ENCODE results near the gene RAD52.
"Not testable (repeated sequence)": the region's sequence is repeated elsewhere in the genome, so short reads cannot be mapped to it uniquely, and the experiment has no call there.

Gene RAD52

DNA sequence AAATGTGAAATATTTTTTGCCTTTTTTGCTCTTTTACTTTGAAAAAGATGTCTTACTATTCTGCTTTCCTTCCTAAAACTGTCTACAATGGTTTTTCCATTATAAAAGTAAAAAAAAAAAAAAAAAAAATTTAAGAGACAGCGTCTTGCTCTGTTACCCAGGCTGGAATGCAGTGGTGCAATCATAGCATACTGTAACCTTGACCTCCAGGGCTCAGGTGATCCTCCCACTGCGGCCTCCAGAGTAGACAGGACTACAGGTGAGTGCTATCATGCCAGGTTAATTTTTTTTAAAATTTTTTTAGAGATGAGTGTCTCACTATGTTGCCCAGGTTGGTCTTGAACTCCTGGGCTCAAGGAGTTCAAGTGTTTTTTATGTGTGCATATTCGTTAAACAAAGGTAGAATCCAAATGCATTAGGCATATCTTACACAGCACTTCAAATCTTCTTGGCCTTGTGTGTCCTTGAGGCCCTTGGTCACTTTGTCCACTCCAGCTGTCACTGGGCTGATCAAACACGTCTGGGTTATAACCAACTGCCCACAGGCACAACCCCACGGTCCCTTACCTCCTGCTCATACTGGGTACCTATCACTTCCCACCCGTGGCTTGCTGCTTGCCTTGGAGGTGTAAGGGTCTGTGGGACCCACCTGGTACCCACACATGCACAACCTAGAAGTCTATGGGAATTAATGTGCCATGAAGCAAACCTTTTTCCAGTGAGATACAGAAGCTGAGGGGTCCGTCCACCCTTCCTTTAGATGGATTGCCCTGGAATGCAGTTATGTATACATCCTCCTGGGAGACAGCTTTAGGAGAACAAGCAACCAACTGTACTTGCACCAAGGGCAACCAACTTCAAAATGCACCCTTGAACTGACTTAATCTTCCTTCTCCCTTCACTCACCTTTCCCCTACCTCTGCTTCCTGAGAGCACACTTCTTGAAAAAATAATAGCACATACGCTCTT, 12.8 kb downstream of the RAD52 start:
- no peaks in the 10 kb centered on the region for H3K9me3 ChIP-seq (ENCODE audit: low read depth, low read length)
- TF ChIP-seq FOXP2 (optimal IDR thresholded peaks at IDR 0.05; ENCODE audit: control extremely low read depth, extremely low read length, insufficient read depth) (no peak), EZH2 (IDR thresholded peaks at IDR 0.05) (no peak)
- no peak overlapping the region for H3K27ac ChIP-seq
- peaks cover 4% of the 10 kb centered on the region; the same call in 1 of the 2 replicates for H3K36me3 ChIP-seq (ENCODE audit: insufficient read depth, low read length)
- DNase-seq (ENCODE audit: low read depth, low spot score): no peak
- no peak overlapping the region for H3K9ac ChIP-seq (ENCODE audit: insufficient read length)
- H3K4me3 ChIP-seq: no peak overlapping the region

DNA sequence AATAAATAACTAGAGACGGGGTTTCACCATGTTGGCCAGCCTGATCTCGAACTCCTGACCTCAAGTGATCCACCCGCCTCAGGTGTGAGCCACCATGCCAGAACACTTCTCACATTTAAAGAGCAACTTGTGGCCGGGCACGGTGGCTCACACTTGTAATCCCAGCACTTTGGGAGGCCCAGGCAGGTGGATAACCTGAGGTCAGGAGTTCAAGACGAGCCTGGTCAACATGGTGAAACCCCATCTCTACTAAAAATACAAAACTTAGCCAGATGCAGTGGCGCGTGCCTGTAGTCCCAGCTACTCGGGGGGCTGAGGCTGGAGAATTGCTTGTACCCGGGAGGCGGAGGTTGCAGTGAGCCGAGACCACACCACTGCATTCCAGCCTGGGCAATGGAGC, 13.6 kb downstream of the RAD52 start:
- DNase-seq (ENCODE audit: low read depth, low spot score); H3K27ac ChIP-seq; H3K9me3 ChIP-seq (ENCODE audit: low read depth, low read length); H3K4me3 ChIP-seq; H3K9ac ChIP-seq (ENCODE audit: insufficient read length); H3K36me3 ChIP-seq (ENCODE audit: insufficient read depth, low read length): not testable (repeated sequence)

DNA sequence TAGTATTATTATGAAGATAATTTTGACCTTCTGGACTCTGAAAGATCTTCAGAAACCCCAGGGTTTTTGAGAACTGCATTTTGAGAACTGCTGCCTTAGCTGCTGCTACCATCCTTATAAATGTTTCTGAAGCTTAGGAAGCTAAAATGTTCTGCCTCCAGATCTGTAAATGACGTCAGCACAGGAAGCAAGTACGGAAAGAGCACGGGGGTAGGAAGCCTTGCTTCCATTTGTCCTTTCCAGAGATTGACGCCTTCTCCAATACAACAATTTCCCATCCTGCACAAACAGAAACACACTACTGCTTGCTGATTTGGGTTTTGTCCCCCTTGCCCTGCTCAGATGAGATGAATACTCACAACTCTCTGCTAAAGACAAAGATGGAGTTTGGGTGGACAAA, 17.9 kb downstream of the RAD52 start:
- Histone ChIP-seq H3K9ac (ENCODE audit: insufficient read length) (no peak overlapping the region), H3K4me3 (no peak overlapping the region), H3K36me3 (ENCODE audit: insufficient read depth, low read length) (peaks cover 34% of the 10 kb centered on the region; the same call in 1 of the 2 replicates), H3K27ac (no peak overlapping the region), H3K9me3 (ENCODE audit: low read depth, low read length) (no peaks in the 10 kb centered on the region)
- TF ChIP-seq POLR2AphosphoS5 (IDR thresholded peaks at IDR 0.05; ENCODE audit: borderline replicate concordance, low read depth, low read length): no peak
- no peak for TF ChIP-seq FOXP2 (optimal IDR thresholded peaks at IDR 0.05; ENCODE audit: control extremely low read depth, extremely low read length, insufficient read depth)
- TF ChIP-seq EZH2 (IDR thresholded peaks at IDR 0.05): no peak
- no peak for DNase-seq (ENCODE audit: low read depth, low spot score)

DNA sequence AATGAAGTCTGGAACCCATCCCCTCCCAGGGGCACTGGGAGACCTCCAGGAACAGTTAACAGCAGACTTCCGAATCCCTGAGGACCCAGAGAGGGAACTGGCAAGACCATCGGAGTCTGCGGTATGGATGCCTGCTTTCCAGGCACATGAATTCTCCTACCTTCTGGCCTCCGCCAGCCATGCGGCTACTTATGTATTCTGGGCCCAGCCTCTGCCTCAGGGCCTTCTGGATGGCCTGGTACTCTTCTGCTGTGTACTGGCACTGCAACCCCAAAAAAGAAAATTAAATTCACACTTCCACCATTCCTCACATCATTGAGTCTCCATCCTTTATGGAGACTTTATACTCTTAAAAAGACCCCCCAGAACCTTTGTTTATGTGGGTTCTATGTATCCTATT, 18.4 kb downstream of the RAD52 start:
- Histone ChIP-seq H3K4me3 (no peak overlapping the region), H3K36me3 (ENCODE audit: insufficient read depth, low read length) (peaks cover 35% of the 10 kb centered on the region; the same call in 1 of the 2 replicates), H3K27ac (no peak overlapping the region), H3K9ac (ENCODE audit: insufficient read length) (no peak overlapping the region), H3K9me3 (ENCODE audit: low read depth, low read length) (no peaks in the 10 kb centered on the region)
- DNase-seq (ENCODE audit: low read depth, low spot score): no peak
- TF ChIP-seq FOXP2 (optimal IDR thresholded peaks at IDR 0.05; ENCODE audit: control extremely low read depth, extremely low read length, insufficient read depth) (no peak), EZH2 (IDR thresholded peaks at IDR 0.05) (no peak), POLR2AphosphoS5 (IDR thresholded peaks at IDR 0.05; ENCODE audit: borderline replicate concordance, low read depth, low read length) (no peak)

DNA sequence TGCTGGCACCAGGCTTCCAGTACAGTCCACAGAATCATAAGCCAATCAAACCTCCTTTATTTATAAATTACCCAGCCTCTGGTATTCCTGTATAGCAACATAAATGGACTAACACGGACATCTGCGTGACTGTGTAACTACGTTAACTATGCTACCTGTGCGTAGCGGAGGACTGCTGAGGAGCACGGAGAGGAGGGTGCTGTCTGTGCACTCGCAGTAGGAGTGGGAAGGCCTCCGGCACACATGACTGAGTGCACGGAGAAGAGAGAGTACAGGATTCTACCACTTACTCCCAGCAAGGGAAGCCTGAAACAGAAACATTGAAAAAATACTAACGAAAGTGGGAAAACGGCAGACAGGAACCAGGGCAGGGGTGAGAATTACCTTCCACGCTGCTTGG, 22.9 kb downstream of the RAD52 start:
- no peak for DNase-seq (ENCODE audit: low read depth, low spot score)
- no peak overlapping the region for H3K4me3 ChIP-seq
- no peak for TF ChIP-seq POLR2AphosphoS5 (IDR thresholded peaks at IDR 0.05; ENCODE audit: borderline replicate concordance, low read depth, low read length)
- TF ChIP-seq EZH2 (IDR thresholded peaks at IDR 0.05): no peak
- TF ChIP-seq FOXP2 (optimal IDR thresholded peaks at IDR 0.05; ENCODE audit: control extremely low read depth, extremely low read length, insufficient read depth): no peak
- H3K9ac ChIP-seq (ENCODE audit: insufficient read length): no peak overlapping the region
- no peaks in the 10 kb centered on the region for H3K9me3 ChIP-seq (ENCODE audit: low read depth, low read length)
- H3K27ac ChIP-seq: no peak overlapping the region
- peaks cover 52% of the 10 kb centered on the region for H3K36me3 ChIP-seq (ENCODE audit: insufficient read depth, low read length)

DNA sequence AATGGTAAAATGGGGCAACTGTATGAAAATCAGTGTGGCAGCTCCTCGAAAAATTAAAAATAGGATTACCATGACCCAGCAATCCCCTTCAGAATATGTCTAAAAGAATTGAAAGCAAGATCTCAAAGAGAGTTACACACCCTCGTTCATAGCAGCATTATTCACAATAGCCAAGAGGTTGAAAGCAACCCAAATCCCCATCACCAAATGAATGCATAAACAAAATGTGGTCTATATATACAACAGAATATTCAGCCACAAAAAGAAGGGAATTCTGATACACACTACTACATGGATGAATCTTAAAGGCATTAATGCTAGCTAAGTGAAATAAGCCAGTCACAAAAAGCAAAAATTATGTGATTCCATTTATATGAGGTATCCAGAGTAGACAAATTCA, 27.2 kb downstream of the RAD52 start:
- H3K36me3 ChIP-seq (ENCODE audit: insufficient read depth, low read length): peaks cover 46% of the 10 kb centered on the region
- no peak overlapping the region for H3K4me3 ChIP-seq

DNA sequence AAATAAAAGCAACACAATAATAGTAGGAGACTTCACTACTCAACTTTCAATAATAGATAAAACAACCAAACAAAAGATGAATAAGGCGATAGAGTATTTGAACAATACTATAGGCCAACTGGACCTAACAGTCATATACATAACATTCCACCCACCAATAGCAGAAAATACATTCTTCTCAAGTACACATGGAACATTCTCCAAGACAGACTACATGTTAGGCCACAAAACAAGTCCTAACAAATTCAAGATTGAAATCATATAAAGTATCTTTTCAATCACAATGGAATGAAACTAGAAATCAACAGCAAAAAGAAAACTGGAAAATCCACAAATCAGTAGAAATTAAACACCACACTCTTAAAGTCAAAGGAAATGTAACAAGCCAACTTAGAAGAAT, 28.8 kb downstream of the RAD52 start:
- Histone ChIP-seq H3K9me3 (ENCODE audit: low read depth, low read length) (no peaks in the 10 kb centered on the region), H3K9ac (ENCODE audit: insufficient read length) (no peak overlapping the region), H3K4me3 (no peak overlapping the region), H3K27ac (no peak overlapping the region), H3K36me3 (ENCODE audit: insufficient read depth, low read length) (peaks cover 53% of the 10 kb centered on the region)
- no peak for DNase-seq (ENCODE audit: low read depth, low spot score)
- TF ChIP-seq EZH2 (IDR thresholded peaks at IDR 0.05): no peak
- TF ChIP-seq FOXP2 (optimal IDR thresholded peaks at IDR 0.05; ENCODE audit: control extremely low read depth, extremely low read length, insufficient read depth): no peak
- TF ChIP-seq POLR2AphosphoS5 (IDR thresholded peaks at IDR 0.05; ENCODE audit: borderline replicate concordance, low read depth, low read length): no peak

More for the DNA sequence above, 27.2 kb downstream of the RAD52 start:
- DNase-seq (ENCODE audit: low read depth, low spot score): no peak
- H3K9ac ChIP-seq (ENCODE audit: insufficient read length): no peak overlapping the region
- H3K27ac ChIP-seq: no peak overlapping the region
- TF ChIP-seq EZH2 (IDR thresholded peaks at IDR 0.05) (no peak), POLR2AphosphoS5 (IDR thresholded peaks at IDR 0.05; ENCODE audit: borderline replicate concordance, low read depth, low read length) (no peak), FOXP2 (optimal IDR thresholded peaks at IDR 0.05; ENCODE audit: control extremely low read depth, extremely low read length, insufficient read depth) (no peak)
- no peaks in the 10 kb centered on the region for H3K9me3 ChIP-seq (ENCODE audit: low read depth, low read length)

DNA sequence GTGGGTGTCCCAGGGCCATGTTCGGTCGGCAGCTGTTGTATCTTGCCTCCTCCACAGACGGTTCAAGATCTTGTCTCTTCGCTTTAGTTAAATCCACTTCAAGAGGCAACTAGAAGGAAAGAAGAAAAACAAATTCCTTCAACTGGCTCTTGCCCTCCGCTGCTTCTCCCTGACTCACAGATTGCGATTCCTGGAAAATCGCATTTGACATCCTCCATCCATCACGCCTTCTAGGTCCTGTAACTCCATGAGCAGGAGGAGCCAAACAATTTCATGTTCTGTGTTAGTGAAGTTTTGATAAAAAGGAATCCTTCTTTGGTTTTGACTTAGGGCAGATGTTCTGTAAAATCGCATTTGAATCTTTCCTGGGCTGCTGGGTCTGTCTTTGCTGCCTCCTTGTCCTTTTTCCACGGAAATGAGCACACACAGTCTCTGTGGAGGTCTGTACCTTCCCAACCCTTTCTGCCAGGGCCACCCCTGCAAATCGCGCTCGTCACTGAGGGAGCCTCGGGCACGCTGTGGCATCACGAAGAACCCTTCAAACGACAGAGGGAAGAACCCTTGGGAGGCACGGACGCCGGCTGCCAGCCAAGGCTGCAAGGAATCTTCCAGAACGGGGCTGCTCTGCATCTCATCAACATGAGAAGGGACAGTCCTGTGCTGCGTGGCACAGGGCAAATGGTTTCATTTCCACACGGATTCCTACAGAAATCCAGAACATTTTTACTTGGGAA, 32.6 kb downstream of the RAD52 start:
- Histone ChIP-seq H3K4me3 (no peak overlapping the region), H3K9me3 (ENCODE audit: low read depth, low read length) (no peaks in the 10 kb centered on the region), H3K9ac (ENCODE audit: insufficient read length) (no peak overlapping the region), H3K27ac (no peak overlapping the region), H3K36me3 (ENCODE audit: insufficient read depth, low read length) (peaks cover 75% of the 10 kb centered on the region)
- DNase-seq (ENCODE audit: low read depth, low spot score): no peak
- TF ChIP-seq EZH2 (IDR thresholded peaks at IDR 0.05): no peak
- TF ChIP-seq FOXP2 (optimal IDR thresholded peaks at IDR 0.05; ENCODE audit: control extremely low read depth, extremely low read length, insufficient read depth): no peak
